Measurements from ENCODE around the gene GALNT10.

The GALNT10 gene

DNA sequence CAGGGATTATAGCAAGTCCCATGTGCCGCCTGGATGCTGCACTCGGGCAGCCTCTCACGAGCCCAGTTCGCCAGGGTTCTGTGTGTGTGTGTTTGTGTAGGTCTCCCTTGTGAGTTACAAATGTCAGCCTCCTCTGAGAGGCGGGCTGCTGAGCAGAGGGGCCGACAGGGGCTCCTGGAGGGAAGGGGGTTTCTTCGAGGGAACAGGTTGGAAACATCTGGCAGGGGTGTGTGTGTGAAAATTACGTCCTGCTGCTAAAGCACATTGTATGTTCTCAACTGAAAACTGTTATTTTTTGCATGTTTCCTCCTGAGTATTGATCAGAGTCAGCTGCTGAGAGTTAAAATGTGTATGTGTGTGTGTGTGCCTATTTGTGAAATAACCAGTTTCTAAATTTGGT lies 9.7 kb downstream of the GALNT10 start:
- no peak for DNase-seq

DNA sequence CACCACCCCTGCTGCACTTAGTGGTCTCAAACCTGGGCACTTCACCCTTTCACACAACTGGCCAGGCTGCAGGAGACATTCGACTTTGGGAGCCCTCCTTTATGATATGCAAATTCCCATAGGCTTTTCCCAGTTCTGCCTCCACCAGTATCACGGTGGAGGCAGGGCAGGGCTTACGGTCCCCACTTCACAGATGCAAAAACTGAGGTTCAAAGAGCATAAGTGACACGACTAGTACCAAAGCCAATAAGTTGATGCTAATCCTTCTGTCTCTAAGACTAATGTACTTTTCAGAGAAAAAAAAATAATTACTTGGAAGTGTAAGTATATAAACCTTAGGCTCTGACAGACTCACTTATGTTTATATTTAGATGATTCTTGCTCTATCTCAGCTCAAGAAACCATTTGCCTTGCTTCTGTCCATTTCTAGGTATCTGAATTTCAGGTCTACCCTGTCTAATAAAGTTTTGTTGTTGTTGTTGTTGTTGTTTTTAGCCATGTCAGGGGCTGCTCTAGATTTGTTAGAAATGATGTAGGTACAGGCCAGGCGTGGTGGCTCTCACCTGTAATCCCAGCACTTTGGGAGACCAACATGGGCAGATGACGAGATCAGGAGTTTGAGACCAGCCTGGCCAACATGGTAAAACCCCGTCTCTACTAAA lies 10.7 kb downstream of the GALNT10 start:
- intact Hi-C loops (cut with DNase I), result no loop called here
- no peak for DNase-seq

More for the DNA sequence above, 9.7 kb downstream of the GALNT10 start:
- intact Hi-C loops (cut with DNase I), result no loop called here

DNA sequence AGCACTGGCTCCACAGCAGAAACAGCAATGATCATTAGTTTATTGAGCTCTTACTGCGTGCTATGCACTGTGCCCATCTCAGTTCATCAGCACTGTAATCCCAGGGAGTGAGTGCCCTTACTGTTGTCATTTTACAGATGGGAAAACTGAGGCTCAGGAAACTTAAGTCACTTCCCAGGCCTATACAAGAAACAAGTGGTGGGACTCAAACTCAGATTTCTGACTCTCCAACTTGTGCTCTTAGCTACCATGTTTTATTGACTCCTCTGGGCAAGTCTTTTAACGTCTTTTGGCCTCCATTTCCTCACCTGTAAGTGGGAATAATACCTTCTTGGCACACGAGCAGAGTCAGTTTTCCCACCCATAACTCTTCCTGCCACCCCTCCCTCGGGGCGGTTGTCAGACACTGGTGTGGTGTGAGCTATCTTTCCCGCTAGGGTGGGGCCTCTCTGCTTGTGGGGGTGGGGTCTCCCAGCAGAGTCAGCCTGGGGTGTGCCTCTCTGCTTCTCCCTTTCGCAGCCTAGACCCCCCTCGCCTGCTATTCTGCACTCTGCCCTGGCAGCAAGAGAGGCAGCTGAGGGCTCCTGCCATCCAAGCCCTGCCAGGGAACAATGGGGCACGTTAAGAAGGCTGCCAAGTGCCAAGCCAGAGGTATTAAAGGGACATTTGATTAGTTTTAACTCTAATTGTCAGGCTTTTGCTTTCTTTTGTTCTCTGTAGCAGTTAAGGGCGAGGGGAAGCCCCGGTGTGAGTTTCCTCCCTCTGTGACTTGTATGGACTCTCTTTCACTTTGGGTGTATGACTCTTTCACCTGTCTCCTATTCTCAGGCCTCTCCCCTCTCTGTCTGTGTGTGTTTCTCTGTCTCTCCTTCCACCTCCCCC lies 12.1 kb downstream of the GALNT10 start:
- DNase-seq, result peak in 2 of 10 donors; percentile 22 to 27
- intact Hi-C loops (cut with DNase I), result no loop called here

DNA sequence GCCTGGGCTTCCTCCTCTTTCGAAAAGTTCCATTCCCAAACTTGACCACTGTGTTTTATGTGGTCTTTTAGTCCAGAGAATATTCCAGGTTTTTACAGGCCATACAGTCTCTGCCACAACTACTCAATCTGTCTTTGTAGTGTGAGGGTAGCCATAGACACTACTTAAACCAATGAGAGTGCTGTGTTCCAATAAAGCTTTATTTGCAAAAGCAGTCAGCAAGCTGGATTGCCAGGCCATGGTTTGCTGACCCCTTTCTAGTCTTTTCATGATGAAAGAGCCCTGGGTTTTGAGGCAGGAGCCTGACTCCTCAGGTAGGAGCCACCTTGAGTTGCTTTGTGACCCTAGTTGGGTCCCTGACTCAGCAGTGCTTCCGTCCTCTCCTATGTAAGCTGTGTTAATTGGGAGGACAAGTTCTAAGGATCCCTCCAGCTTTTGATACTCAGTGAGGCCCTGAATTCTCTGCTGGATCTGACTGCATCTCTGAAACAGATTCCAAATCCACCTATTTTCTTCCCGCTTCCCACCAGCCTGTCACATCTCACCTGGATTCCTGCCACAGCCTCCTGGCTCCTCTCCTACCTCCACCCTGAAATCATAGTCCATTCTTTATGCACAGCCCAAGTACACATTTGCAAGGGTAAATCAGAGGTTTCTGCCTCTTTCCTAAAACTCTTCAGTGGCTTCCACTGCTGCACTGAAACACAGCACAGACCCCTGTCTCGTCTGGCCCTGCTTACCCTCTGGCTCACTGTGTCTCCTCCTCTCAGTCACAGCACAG lies 13.5 kb downstream of the GALNT10 start:
- DNase-seq, result no peak
- intact Hi-C loops (cut with DNase I), result no loop called here

DNA sequence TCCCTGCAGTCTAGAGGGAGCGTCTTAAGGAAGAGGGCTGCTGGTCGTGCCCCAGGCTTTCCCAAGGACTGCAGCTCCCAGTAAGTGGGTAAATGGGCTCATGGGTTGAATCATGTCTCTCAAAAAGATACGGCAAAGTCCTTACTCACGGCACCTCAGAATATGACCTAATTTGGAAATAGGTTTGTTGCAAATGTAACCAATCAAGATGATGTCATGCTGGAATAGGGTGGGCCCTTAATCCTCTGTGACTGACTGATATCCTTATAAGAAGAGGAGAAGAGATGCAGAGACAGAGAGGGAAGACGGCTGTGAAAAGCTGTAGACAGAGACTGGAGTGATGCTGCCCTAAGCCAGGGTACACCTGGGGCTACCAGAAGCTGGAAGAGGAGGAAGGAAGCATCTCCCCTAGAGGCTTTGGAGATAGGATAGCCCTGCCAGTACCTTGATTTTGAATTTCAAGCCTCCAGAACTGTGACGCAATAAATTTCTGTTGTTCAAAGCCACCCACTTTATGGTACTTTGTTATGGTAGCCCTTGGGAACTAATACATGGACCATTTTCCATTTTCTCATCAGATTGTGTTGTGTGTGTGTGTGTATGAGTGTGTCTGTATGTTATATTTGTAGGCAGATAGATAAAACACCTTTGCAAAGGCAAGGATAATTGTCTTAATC lies 15.0 kb downstream of the GALNT10 start:
- no peak for DNase-seq
- intact Hi-C loops (cut with DNase I), result no loop called here

GRCh38 chr5:154206311-154206710 lies 15.8 kb downstream of the GALNT10 start:
- intact Hi-C loops (cut with DNase I), result no loop called here
- peak in 1 of 10 donors; percentile 43 for DNase-seq

DNA sequence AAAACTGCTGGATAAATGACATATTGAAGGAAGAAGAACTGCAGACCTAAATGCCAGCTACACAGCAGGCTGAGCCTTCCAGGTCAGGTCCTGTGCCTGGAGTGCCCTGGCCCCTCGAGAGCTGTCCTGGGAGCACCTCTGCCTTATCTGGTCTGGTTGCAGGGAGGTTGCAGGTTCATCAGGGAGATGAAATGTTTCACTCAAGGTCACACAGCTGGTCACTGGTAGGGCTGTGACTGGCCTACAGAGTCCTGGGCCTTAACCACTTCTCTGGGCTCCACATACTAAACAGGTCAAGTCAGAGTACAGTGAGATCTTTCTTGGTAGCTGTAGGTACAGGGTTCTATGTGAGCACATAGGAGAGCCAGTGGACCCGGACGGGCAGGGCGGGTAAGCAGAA lies 16.7 kb downstream of the GALNT10 start:
- intact Hi-C loops (cut with DNase I), result no loop called here
- no peak for DNase-seq

DNA sequence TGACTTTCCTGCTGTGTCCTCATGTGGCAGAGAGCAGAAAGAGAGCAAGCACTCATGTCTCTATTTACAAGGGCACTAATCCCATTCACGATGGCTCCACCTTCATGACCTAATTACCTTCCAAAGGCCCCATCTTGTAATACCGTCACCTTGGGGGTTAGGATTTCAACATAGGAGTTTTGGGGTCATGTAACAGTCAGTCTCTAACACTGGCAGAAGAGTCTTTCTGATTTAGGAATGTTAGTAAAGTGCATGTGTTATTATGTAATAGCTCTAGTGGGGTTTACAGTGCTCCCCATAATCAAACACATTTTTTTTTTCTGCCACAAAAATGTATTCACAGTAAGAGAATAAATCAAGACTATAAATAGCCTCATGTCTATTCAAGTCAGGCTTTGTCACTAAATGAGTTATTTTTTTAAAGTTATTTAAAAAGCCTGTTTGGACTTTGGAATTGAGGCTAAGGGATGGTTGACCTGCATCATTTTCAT lies 19.1 kb downstream of the GALNT10 start:
- intact Hi-C loops (cut with DNase I), result no loop called here
- no peak for DNase-seq

DNA sequence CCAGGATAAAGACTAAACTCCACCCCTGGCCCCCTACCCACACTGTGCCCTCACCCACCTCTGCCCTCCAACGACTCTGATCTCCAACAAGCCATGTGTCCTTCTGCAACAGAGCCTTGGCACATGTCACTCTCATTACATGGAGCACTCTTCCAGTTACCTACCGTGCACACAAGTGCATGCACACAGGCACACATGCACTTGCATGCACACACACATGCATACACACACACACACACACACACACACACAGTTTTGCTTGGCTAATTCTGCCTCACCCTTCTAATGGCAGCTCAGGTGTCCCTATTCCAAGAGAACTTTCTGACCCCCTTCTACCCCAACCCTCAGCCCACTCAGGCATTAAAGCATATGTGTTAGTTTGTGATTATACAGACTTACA lies 19.6 kb downstream of the GALNT10 start:
- intact Hi-C loops (cut with DNase I), result no loop called here
- no peak for DNase-seq

GRCh38 chr5:154211641-154212390 lies 21.3 kb downstream of the GALNT10 start:
- intact Hi-C loops (cut with DNase I), result no loop called here
- DNase-seq, result no peak

- no peak for DNase-seq
- intact Hi-C loops (cut with DNase I), result no loop called here
These were observed 23.1 kb downstream of the GALNT10 start for GRCh38 chr5:154213592-154213991.

- no peak for DNase-seq
- intact Hi-C loops (cut with DNase I), result no loop called here
These were observed 24.0 kb downstream of the GALNT10 start for GRCh38 chr5:154214371-154215106.

DNA sequence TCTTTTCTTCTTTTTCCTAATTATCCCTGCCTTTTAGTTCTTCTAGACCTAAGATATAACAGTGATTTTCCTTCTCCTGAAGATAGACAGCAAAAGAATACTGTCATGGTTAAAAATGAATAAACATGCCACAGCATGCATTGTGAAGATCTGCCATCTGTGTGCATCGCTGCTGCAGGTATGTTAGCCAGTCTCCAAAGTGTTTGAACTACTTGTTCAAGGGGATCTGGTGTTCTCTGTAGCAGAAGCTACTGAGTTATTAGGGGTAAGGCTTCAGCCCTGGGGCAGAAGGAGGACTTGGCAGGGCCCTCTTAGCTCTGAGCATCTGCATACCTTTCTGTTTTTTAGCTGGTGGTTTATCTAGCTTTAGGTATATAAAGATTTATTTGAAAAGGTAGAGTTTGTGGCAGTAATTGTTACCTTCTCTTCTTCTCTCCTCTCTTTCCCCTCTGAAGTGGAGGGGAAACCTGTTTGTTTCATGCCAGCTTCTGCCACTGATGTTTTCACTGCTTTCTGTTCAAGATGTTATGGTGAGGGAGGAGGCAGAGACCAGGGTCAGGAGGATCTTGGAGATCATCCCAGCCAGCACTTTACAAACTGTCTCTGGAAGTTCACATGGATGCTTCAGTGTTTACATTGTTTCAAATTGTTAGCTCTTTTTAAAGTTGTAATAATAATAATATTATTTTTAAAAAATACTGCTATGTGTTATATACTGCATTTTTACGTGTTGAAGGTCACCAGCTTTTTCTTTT lies 25.2 kb downstream of the GALNT10 start:
- no peak for DNase-seq
- intact Hi-C loops (cut with DNase I), result no loop called here

- no peak for DNase-seq
- intact Hi-C loops (cut with DNase I), result no loop called here
These were observed 26.9 kb downstream of the GALNT10 start for GRCh38 chr5:154217462-154217861.

DNA sequence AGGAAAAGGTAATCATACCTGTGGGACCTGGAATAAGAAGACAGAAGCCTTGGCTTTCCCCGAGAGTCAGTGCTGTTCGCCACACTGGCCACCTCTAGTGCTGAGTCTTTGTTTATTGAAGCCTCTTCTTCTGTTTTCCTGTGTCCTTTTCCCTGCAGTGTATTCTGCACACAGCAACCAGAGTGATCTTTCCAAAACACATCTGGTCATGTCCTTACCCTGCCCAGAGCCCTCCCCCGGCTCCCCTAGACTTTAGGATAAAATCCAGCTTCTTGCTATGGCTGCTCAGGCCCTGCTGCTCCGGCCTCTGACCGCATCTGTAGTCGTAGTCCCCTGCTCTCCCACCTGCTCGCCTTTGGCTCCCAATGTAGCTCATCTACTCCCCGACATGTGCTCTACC lies 28.3 kb downstream of the GALNT10 start:
- no peak for DNase-seq
- intact Hi-C loops (cut with DNase I), result no loop called here

DNA sequence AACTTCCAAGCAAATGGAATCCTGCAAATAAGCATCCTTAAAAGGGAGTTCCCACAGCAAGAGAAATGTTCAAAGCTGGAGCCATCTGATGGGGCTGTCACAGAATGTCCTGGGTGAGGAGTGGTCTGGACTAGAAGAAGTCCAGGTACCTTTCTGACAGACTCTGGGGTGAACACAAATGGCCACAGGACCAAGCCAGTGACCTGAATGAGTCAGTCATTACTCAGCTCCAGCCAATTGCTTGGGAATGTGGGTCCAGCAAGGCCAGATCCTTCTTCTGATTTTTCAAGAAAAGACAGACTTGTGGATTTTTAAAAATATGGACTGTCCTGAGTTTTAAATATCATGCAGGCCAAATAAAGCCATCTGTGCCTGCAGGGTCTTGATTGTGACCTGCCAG lies 30.1 kb downstream of the GALNT10 start:
- no peak for DNase-seq
- intact Hi-C loops (cut with DNase I), result no loop called here

GRCh38 chr5:154221371-154221896 lies 30.9 kb downstream of the GALNT10 start:
- no peak for DNase-seq
- intact Hi-C loops (cut with DNase I), result no loop called here

GRCh38 chr5:154222414-154222813 lies 31.9 kb downstream of the GALNT10 start:
- no peak for DNase-seq
- intact Hi-C loops (cut with DNase I), result no loop called here

Data from posterior cingulate gyrus (tissue), 11 donors.